ENCODE data around the gene TCL1A. TPM values are rescaled to one million over a fixed set of nuclear protein-coding genes. Genes with fewer than 3 reads are reported as not detected.
"Not testable (repeated sequence)": the region's sequence is repeated elsewhere in the genome, so short reads cannot be mapped to it uniquely, and the experiment has no call there.

TCL1A gene
- 1 to 10 TPM in 1 of 4 donors, not detected in 3; 2.6 TPM for total RNA-seq

GRCh38 chr14:95713596-95714371 is at the start of gene TCL1A:
TSS of gene TCL1A (minus strand) at chr14:95714125. CDS start at chr14:95714066, 59 bp downstream.
- Histone ChIP-seq H3K27me3 (peaks cover 0 to 6% of the 10 kb centered on the region in 2 donors), H3K4me1 (no peaks in the 10 kb centered on the region), H3K9me3 (no peaks in the 10 kb centered on the region), H3K36me3 (no peaks in the 10 kb centered on the region), H3K27ac (no peak within 1 kb of the TSS), H3K4me3 (no peak within 1 kb of the TSS)
- intact Hi-C loops (cut with DNase I; ENCODE audit: low total_unique reads), result no loop called here
- no peak for DNase-seq
- no peak for TF ChIP-seq CTCF (IDR thresholded peaks at IDR 0.05)
- no peak for TF ChIP-seq POLR2A (IDR thresholded peaks at IDR 0.05)

- H3K36me3 ChIP-seq; H3K4me3 ChIP-seq; H3K9me3 ChIP-seq; H3K27me3 ChIP-seq; intact Hi-C loops (cut with DNase I; ENCODE audit: low total_unique reads); H3K4me1 ChIP-seq; DNase-seq; H3K27ac ChIP-seq: not testable (repeated sequence)
Measured at GRCh38 chr14:95763032-95763431, 49.1 kb upstream of the TCL1A start.

GRCh38 chr14:95761436-95761835 is 47.5 kb upstream of the TCL1A start:
- Histone ChIP-seq H3K4me3 (no peak overlapping the region), H3K36me3 (no peaks in the 10 kb centered on the region), H3K4me1 (no peaks in the 10 kb centered on the region), H3K9me3 (no peaks in the 10 kb centered on the region), H3K27me3 (no peaks in the 10 kb centered on the region), H3K27ac (no peak overlapping the region)
- TF ChIP-seq CTCF (IDR thresholded peaks at IDR 0.05) (no peak), POLR2A (IDR thresholded peaks at IDR 0.05) (no peak)
- DNase-seq, result no peak
- intact Hi-C loops (cut with DNase I; ENCODE audit: low total_unique reads), result no loop called here

- TF ChIP-seq CTCF (IDR thresholded peaks at IDR 0.05), result no peak
- TF ChIP-seq POLR2A (IDR thresholded peaks at IDR 0.05), result no peak
- Histone ChIP-seq H3K27me3 (no peaks in the 10 kb centered on the region), H3K4me1 (no peaks in the 10 kb centered on the region), H3K4me3 (no peak overlapping the region), H3K9me3 (no peaks in the 10 kb centered on the region), H3K36me3 (no peaks in the 10 kb centered on the region), H3K27ac (no peak overlapping the region)
- intact Hi-C loops (cut with DNase I; ENCODE audit: low total_unique reads), result no loop called here
- no peak for DNase-seq
Measured at GRCh38 chr14:95760596-95760995, 46.7 kb upstream of the TCL1A start.

- Histone ChIP-seq H3K9me3 (no peaks in the 10 kb centered on the region), H3K4me3 (no peak overlapping the region), H3K27ac (no peak overlapping the region), H3K36me3 (no peaks in the 10 kb centered on the region), H3K27me3 (no peaks in the 10 kb centered on the region), H3K4me1 (no peaks in the 10 kb centered on the region)
- TF ChIP-seq CTCF (IDR thresholded peaks at IDR 0.05), result no peak
- no peak for TF ChIP-seq POLR2A (IDR thresholded peaks at IDR 0.05)
- intact Hi-C loops (cut with DNase I; ENCODE audit: low total_unique reads), result no loop called here
- DNase-seq, result no peak
Measured at GRCh38 chr14:95759941-95760340, 46.0 kb upstream of the TCL1A start.
